AG04449 (cell line): ENCODE results near the gene KCNMA1.

Experiments
- CTCF ChIA-PET: fragments of 350-600 bp; formaldehyde crosslinking; extraction: SDS; loops from one replicate; lab custom pipeline; 2021; ENCODE audit warnings: antibody characterized with exemption; lab: Yijun Ruan, JAX
- POLR2A ChIA-PET: fragments of 400-600, 350-600 bp; formaldehyde crosslinking; extraction: SDS; loops from one replicate; lab custom pipeline; 2020; ENCODE audit warnings: antibody characterized with exemption, inconsistent platforms; lab: Yijun Ruan, JAX
- DNase-seq: peaks from one replicate; pipeline ENCODE4 v3.0.0-alpha.2; 2010; ENCODE audit warnings: low read depth, low spot score
- H3K4me3 ChIP-seq: 2 replicates; pipeline ENCODE4 v1.5.1; 2011; ENCODE audit warnings: low read depth, mild to moderate bottlenecking, control low read depth, low read length
- TF ChIP-seq, protein P1 (sequence below): IDR thresholded peaks from one replicate; pipeline ENCODE4 v1.5.1; 2011; ENCODE audit warnings: mild to moderate bottlenecking, moderate library complexity, low read length, control low read depth, inconsistent platforms; ENCODE audit not compliant: insufficient read depth; ENCODE audit errors: missing control alignments

KCNMA1 gene

DNA sequence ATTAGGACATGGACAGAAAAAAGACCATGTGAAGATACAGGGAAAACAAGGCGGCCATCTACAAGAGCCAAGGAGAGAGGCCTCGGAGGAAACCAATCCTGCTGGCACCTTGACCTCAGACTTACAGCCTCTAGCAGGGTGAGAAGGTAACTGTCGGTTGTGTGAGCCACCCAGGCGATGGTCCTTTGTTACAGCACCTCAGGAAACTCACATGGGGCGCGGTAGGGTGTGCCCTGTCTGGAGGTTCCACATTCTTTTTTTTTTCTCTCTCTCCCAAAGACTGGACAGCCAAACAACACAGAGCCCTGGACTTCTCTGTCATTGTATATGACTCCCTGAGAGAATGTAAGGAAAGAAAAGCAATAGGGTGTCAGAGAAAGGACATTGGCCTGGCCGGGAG lies 163.2 kb downstream of the KCNMA1 start:
- TF ChIP-seq, protein P1, sequence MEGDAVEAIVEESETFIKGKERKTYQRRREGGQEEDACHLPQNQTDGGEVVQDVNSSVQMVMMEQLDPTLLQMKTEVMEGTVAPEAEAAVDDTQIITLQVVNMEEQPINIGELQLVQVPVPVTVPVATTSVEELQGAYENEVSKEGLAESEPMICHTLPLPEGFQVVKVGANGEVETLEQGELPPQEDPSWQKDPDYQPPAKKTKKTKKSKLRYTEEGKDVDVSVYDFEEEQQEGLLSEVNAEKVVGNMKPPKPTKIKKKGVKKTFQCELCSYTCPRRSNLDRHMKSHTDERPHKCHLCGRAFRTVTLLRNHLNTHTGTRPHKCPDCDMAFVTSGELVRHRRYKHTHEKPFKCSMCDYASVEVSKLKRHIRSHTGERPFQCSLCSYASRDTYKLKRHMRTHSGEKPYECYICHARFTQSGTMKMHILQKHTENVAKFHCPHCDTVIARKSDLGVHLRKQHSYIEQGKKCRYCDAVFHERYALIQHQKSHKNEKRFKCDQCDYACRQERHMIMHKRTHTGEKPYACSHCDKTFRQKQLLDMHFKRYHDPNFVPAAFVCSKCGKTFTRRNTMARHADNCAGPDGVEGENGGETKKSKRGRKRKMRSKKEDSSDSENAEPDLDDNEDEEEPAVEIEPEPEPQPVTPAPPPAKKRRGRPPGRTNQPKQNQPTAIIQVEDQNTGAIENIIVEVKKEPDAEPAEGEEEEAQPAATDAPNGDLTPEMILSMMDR: no peak
- no peak overlapping the region for H3K4me3 ChIP-seq
- DNase-seq: no peak

DNA sequence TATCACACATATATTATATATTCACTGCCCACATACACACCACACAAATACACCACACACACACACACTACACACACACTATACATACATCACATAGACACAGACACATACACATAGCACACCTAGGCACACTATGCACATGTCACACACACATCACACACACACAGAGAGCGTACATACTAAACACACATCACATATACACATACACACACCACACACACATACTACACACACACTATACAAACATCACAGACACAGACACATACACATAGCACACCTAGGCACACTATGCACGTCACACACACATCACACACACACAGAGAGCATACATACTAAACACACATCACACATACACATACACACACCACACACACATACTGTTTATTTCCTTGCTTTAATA lies 165.5 kb downstream of the KCNMA1 start:
- H3K4me3 ChIP-seq: no peak overlapping the region
- no peak for DNase-seq
- CTCF ChIA-PET: interaction anchor here (1.0 kb wide), 2 partner anchors 12 to 172 kb away, joined by 3 to 4 read pairs; no protein-coding TSS in a partner anchor
- POLR2A ChIA-PET: no interaction called here
- TF ChIP-seq, protein P1: no peak

More for the DNA sequence above, 163.2 kb downstream of the KCNMA1 start:
- ChIA-PET CTCF (no interaction called here), POLR2A (no interaction called here)

DNA sequence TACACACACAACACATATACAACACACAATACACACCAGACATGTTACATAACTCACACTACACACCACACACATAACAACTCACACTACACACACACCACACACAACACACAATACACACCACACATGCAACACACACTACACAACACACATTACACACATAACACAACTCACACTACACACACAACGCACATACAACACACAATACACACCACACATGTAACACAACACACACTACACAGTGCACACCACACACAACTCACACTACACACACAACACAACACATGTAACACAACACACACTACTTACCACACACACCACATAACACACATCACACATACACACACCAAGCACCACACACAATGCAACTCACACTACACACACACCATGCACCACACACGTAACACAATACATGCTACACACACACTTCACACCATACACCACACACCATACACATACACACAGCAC lies 166.5 kb downstream of the KCNMA1 start:
- no peak overlapping the region for H3K4me3 ChIP-seq
- CTCF ChIA-PET: interaction anchor here (1.3 kb wide), 1 partner anchor 173 kb away, joined by 8 read pairs; no protein-coding TSS in a partner anchor
- DNase-seq: no peak
- TF ChIP-seq, protein P1: no peak
- POLR2A ChIA-PET: no interaction called here

- H3K4me3 ChIP-seq: no peak overlapping the region
- no peak for DNase-seq
- ChIA-PET POLR2A (no interaction called here), CTCF (interaction anchor here (0.9 to 2.1 kb wide), 5 partner anchors 9 to 302 kb away, joined by 3 to 6 read pairs (median 4); no protein-coding TSS in a partner anchor)
- TF ChIP-seq, protein P1: no peak
Observed at GRCh38 chr10:77467422-77467963, 170.1 kb downstream of the KCNMA1 start.

DNA sequence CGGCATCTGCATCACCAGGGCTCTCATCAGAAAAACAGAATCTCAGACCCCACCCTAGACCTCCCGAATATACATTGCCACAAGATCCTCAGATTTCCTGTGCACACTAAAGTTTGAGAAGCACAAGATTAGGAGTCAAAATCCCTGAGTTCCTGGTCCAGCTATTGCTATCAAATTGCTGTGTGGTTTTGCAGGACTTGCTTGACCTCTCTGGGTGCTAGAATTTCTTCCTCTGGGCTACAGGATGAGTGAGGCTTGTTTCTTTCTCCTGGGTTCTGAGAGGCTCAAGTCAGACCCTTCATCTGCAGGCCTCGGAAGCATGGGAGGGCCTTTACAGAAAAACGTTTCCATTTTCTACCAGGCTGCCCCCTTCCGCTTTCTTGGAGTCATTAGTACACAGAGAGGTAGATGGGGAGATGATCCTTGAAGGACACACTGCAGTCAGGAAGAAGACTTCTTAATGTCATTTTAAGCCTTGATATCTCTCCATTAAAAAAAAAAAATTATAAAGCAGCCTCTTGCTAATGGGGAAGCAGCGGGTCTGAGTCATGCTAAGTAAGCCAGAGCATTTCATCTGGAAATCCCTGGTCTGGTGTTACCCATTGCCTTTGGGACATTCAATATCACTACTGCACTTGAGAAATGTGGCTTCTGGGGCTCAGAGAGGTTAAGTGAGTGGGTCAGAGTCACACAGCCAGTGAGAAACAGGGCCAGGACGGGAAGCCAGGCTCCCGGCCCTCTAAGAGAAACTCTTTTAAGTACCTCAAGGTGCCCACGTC lies 173.5 kb downstream of the KCNMA1 start:
- ChIA-PET POLR2A (no interaction called here), CTCF (no interaction called here)
- DNase-seq: no peak
- TF ChIP-seq, protein P1: no peak
- no peak overlapping the region for H3K4me3 ChIP-seq

DNA sequence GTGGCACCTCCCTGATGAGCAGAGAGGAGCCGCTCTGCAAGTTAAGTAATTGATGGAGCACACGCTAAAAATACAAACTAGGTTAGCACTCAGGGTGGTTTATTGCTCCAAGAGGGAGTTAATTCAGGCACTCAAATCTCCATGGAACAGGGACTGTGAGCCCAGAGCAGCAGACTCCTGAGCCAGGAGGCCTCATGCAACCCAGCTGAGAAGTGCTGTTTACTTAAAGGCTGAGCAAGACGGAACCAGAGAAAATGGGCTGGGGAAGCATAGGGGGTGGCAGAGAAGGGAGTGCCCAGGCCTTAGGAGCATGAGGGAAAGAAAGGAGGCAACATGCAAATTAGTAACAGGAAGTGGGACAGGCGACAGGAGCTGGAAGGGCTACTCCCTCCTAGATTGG lies 174.1 kb downstream of the KCNMA1 start:
- ChIA-PET CTCF (interaction anchor here (1.1 kb wide), 1 partner anchor 247 kb away, joined by 3 read pairs; no protein-coding TSS in a partner anchor), POLR2A (no interaction called here)
- no peak overlapping the region for H3K4me3 ChIP-seq
- TF ChIP-seq, protein P1: no peak
- no peak for DNase-seq
